ENCODE measurements around the gene MEPCE.
"Not testable (repeated sequence)": the region's sequence is repeated elsewhere in the genome, so short reads cannot be mapped to it uniquely, and the experiment has no call there.

The MEPCE gene, protein sequence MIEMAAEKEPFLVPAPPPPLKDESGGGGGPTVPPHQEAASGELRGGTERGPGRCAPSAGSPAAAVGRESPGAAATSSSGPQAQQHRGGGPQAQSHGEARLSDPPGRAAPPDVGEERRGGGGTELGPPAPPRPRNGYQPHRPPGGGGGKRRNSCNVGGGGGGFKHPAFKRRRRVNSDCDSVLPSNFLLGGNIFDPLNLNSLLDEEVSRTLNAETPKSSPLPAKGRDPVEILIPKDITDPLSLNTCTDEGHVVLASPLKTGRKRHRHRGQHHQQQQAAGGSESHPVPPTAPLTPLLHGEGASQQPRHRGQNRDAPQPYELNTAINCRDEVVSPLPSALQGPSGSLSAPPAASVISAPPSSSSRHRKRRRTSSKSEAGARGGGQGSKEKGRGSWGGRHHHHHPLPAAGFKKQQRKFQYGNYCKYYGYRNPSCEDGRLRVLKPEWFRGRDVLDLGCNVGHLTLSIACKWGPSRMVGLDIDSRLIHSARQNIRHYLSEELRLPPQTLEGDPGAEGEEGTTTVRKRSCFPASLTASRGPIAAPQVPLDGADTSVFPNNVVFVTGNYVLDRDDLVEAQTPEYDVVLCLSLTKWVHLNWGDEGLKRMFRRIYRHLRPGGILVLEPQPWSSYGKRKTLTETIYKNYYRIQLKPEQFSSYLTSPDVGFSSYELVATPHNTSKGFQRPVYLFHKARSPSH

DNA sequence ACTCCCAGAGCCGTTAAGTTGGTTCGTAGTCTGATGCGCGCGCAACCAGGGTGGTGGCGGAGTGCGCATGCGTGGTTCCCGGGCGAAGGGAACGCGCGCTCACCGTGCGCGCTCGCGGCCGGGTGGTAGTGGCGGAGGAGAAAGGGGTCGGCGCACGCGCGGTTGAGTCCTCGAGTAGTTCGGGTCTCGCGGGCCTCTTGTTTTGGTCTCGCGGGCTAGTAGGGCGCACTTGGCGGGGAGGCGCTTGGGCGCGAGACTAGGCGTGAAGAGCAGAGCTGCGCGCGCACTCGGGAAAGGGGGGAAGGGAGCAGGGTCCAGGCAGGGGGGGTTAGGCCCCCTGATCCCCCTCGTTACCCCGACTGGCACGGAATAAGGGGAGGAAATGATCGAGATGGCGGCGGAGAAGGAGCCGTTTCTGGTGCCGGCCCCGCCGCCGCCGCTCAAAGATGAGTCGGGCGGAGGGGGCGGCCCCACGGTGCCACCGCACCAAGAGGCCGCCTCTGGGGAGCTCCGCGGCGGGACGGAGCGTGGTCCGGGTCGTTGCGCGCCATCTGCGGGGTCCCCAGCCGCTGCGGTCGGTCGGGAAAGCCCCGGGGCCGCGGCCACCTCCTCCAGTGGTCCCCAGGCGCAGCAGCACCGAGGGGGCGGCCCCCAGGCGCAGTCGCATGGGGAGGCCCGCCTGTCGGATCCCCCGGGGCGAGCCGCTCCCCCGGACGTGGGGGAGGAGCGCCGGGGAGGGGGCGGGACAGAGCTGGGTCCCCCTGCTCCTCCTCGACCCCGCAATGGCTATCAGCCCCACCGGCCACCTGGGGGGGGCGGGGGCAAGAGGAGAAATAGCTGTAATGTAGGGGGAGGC lies at the start of gene MEPCE:
MEPCE (plus strand) TSS at position 195 of the 856 bp plus-strand sequence; CDS start at position 383, 188 bp downstream.
- DNase-seq, result peak; percentile 98

DNA sequence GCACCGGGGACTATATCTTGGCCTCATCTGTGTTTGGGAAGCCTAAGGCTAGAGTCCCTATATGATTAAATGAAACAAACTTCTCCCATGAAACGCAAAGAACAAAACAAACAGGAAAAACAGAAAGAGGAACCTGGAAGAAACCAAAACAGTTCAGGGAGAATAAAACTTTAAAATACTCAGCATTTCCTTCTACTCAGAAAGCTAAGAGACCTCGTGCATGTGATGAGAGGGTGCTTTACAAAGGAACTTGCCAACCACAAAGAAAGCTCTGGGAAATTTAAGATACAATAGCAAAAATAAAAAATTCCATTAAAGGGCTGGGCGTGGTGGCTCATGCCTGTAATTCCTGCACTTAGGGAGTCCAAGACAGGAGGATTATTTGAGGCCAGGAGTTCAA lies 49.4 kb upstream of the MEPCE start:
- DNase-seq, result no peak

DNA sequence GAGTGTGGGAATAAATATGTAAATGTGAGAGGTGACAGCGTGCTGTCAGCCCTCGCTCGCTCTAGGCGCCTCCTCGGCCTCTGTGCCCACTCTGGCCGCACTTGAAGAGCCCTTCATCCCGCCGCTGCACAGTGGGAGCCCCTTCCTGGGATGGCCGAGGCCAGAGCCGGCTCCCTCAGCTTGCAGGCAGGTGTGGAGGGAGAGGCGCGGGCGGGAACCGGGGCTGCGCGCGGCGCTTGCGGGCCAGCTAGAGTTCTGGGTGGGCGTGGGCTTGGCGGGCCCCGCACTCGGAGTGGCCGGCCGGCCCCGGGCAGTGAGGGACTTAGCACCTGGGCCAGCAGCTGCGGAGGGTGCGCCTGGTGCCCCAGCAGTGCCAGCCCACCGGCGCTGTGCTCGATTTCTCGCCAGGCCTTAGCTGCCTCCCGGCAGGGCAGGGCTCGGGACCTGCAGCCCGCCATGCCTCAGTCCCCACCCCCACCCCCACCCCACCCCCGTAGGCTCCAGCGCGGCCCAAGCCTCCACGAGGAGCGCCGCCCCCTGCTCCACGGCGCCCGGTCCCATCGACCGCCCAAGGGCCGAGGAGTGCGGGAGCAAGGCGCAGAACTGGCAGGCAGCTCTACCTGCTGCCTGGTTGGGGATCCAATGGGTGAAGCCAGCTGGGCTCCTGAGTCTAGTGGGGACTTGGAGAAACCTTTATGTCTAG lies 47.9 kb upstream of the MEPCE start:
- DNase-seq, result not testable (repeated sequence)

DNA sequence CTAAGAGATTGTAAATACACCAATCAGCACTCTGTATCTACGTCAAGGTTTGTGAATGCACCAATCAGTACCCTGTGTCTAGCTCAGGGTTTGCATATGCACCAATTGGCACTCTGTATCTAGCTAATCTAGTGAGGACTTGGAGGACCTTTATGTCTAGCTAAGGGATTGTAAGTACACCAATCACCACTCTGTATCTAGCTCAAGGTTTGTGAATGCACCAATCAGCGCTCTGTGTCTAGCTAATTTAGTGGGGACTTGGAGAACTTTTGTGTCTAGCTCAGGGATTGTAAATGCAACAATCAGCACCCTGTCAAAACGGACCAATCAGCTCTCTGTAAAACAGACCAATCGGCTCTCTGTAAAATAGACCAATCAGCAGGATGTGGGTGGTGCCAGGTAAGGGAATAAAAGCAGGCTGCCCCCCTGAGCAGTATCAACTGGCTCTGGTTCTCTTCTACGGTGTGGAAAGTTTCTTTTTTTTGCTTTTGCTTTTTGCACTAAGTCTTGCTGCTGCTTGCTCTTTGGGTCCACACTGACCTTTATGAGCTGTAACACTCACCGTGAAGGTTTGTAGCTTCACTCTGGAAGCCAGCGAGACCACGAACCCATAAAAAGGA lies 47.3 kb upstream of the MEPCE start:
- not testable (repeated sequence) for DNase-seq

DNA sequence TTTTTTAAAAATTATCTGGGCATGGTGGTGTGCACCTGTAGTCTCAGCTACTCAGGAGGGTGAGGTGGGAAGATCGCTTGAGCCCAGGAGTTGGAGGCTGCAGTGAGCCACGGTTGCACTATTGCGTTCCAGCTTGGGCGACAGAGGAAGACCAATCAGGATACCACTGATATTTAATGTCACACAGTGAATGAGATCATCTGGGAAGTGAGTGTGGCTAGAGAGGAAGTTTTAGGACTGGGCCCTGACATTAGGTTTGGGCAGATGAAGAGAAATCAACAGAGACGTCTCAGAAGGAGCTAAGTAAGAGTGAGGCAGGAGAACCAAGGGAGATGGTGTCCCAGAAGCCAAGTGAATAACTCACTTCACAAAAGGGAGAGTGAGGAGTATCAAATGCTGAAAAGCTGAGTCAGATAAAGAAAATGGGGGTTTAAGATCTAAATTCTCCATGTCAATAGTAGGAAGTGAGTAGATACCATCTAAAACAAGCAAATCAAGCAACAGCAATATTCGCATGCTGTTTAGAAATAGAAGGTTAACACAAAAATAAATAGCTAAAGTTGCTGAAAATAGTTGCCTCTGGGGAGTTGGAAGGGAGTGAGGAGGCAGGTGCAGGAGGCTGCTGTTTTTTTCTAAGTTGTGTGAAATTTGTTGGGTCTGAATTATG lies 44.9 kb upstream of the MEPCE start:
- no peak for DNase-seq

DNA sequence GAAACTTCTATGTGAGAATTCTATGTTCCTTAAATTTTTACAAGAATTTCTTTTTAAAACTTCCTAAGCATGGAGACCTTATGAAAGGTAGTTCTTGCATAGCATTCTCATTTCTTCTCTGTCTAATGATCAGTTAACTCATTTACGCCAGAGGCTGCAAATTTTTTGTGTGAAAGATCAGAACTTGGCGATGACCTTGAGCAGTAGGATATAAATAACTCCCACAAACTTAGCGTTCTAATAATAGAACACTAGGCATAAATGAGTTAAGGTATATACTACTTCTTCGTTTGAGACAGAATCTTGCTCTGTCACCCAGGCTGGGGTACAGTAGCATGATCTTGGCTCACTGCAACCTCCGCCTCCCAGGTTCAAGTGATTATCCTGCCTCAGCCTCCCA lies 42.7 kb upstream of the MEPCE start:
- DNase-seq, result no peak

DNA sequence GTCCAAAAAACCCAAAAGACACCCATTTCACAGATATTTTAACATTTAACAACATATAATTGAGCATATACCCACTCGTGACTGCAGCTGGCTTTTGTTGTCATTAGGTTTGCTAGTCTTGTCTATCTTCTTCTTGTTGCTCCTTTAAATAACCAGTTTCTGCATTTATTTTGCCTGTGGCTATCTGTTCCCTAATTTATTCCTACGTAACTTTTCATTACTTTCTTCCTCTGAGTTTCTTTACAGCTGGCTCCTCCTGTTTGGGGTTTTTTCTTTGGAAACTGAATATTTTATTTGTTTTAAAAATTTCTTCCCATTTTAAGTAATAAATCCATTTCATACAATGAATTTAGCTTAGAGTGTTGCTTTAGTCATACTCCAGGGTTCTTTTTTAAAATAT lies 41.9 kb upstream of the MEPCE start:
- DNase-seq, result no peak

DNA sequence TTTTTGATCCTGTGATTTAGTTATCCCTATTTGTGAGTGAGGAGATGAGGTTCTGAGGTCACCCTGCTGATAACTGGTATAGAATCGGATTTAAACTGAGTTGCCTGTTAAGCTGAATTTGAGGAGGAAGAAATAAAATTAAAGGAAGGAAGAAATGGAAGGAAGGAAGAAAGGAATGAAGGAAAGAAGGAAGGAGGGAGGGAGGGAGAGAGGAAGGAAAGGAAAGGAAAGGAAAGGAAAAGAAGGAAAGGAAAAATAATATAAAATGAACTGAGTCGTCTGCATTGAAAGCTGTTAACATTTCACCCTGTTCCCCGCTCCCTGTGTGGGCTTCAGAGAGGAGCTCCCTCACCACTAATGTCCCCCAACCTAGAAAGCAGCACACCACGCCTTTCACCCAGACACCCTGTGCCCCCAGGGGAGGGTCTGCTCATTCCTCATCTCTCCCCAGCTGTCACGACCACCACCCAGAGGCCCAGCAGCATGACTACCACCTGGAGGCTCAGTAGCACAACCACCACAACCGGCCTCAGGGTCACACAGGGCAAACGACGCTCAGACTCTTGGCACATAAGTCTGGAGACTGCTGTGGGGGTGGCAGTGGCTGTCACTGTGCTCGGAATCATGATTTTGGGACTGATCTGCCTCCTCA lies 40.1 kb upstream of the MEPCE start:
- peak; percentile 52 for DNase-seq

DNA sequence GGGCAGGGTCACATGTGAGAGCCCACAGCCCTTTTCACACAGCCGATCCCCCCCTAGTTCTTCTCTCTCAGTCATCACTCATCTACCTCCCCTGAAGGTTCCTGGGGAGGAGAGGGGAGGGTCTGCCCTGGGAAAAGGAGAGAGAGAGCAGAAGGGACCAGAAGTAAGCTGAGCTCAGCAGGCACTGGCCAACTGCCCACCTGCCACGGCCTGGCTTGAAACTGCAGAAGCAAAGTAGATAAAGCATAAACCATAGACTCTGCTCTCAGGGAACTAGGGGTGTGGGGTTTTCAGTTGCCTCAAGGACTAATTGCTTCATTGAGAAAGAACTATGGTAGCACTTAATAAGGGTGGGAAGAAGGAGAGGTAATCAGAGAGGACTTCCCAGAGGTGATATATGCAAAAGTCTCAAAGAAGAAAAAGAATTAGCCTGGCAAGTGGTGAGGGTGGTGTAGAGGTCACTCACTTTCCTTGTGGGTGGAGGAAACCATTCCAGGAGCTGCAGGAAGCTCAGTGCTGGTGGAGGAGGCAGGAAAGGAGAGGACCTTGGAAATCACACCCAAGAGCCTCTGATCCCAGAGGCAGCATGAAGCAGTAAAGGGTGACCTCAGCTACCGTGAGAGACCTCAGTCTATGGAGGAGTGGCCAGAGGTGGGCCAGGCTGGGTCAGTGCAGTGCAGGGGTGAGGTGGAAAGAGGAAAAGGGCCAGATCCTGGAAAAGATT lies 39.2 kb upstream of the MEPCE start:
- no peak for DNase-seq

DNA sequence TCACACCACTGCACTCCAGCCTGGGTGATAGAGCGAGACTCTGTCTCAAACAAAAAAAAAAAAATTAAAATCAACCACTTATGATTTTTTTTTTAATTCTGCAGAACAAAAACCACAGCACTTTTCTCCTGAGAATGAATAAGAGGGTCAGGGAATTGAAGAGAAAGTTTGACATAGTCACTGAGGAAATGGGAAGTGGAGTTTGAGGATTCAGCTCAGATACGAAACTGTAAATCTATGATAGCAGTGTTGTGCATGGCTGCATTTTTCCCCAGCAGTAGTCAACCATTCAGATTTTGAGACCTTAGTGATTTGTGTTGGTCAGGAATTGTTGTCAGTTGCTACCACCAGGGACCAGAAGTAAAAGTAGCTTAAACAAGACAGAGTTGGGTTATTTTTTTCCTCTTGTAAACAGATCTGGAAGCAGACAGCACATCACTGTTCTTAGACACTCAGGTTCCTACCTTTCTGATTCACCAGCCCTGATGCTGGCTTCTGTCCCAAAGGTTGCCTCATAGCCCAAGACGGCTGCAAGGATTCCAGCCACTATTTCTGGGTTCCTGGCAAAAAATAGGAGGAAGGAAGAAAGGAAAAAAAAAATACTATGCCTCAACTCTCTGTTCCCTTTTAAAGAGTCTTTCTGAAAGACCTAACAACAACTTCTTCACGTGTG lies 36.3 kb upstream of the MEPCE start:
- DNase-seq, result no peak

DNA sequence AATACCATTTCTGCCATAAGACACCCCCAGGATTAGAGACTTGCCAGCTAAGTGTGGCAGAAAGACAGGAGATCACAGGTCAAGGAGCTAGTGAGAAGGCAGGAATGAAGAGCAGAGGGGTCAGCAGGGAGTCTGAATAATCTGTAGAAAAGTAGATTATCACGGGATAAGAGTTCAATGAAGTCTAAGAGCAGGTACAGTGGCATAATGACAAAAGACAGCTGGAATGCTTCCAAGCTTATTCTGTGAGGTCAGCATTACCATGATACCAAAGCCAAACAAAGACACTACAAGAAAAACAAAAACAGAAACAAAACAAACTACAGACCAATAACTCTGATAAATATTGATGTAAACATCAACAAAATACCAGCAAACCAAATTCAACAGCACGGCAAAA lies 35.6 kb upstream of the MEPCE start:
- DNase-seq, result no peak

DNA sequence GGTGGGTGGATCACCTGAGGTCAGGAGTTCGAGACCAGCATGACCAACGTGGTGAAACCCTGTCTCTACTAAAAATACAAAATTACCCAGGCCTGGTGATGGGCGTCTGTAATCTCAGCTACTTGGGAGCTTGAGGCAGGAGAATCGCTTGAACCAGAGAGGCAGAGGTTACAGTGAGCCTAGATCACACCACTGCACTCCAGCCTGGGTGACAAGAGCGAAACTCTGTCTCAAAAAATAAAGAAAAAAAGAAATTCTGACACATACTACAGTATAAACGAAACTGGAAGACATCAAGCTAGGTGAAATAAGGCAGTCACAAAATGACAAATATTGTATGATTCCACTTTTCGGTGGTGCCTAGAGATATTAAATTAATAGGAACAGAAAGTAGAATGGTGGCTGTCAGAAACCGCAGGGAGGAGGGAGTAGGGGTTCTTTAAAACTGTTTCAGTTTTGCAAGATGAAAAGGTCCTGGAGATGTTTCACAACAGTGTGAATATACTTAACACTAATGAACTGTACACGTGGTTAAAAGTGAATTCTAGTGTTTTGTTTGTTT lies 33.1 kb upstream of the MEPCE start:
- DNase-seq, result no peak

DNA sequence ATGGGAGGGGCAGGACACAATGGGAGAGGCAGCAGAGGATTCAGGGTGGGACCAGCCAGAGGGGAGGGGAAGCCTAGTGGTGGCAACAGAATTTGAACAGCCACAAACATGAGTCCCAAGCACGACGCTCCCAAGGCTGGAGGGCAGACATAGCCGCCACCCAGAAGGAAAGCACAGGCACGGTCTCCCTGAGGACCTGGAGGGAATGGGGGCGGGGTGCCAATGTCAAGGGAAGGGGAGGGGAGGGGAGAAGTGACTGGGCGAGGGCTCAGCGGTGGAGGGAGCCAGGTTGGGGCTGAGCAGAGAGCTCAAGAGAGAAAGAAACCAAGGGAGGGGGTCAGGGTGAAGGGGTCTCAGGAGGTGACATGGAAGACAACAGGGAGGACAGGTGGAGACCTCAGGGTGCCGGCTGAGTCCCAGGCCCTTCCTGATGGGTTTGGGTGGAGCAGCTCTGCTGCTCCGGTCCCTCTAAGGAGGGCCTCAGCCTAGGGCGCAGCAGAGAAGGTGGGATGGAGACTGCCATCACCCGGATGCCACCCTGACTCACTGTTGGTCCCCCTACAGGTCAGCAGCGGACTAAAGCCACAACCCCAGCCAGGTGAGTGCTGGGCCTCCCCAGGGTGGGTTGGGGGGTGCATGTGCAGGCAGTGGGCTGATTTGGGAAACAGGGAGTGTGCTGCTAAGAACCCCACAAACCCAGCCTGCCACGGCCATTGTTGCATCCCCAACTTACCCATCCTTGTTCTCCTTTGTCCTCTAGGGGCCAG lies 32.1 kb upstream of the MEPCE start:
- DNase-seq, result no peak

DNA sequence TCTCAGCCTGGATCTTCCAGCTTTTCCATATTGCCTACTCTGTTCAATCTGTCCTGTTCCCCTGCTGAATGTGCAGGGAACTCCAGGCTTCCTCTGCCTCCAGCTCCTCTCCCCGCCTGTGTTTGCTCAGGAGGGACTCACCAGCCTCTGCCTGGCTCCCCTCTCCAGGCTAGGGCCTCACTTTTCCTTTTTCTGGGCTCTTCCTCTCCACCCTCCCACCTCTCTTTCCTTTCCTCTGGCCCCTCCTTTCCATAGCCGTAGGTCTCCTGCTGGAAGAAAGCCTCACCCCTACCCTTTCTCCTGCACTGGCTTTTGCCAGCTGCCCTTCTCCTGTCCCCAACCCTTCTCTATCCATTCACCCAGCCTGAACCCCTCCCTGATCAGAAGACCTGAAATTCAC lies 31.4 kb upstream of the MEPCE start:
- no peak for DNase-seq

DNA sequence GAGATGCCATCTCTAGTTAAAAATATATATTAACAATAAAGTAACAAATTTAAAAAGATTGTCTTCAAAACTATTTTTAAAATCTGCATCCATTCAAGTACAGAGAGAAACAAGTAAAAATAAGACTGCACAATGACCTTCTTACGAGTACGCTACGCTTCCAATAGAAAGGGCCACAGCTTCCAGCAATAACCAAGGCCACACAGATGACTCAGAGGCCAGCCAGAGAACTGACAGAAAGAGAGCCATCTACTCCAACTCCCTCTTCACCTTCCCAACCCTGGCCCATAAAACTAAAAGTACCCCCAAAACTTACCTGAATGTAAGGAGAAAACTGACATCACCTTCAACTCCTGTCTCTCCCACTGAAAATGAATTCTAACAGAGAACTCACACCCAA lies 29.6 kb upstream of the MEPCE start:
- no peak for DNase-seq

DNA sequence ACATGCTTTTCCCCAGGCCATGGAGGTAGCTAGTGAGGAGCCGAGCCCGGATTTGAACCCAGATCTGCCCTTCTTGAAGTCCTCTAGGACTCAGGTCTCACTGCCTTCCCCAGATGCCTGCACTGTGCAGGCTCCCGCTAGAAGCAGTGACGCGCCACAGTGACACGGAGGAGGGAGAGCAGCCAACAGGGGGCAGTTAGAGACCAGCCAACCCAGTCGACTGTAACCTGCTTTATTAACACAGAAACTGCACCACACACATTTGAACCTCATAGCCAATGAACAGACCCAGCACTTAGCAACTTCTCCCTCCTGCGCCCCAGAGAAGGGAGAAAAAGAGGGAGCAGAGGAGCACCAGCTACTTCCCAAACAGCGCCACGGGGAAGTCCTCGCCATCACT lies 29.0 kb upstream of the MEPCE start:
- peak; percentile 85 for DNase-seq

DNA sequence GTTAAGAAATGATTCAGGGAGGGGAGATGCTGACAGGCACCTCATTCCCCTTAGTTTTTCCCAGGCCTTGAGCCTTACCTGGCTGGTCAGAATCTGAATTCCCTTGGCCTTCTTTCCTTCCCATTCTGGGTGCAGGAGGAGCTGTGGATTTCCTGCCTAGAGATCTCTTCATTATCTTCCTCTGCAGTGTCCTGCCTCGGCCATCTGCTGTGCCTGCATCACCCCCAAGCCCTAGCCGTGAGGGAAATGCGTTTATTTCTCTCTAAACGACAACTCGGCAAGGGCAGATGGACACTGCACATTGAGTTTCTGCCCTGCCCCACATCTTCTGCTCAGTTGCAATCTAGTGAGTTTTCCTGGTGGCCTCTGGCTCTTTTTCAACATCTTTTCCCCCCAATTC lies 27.8 kb upstream of the MEPCE start:
- DNase-seq, result no peak

DNA sequence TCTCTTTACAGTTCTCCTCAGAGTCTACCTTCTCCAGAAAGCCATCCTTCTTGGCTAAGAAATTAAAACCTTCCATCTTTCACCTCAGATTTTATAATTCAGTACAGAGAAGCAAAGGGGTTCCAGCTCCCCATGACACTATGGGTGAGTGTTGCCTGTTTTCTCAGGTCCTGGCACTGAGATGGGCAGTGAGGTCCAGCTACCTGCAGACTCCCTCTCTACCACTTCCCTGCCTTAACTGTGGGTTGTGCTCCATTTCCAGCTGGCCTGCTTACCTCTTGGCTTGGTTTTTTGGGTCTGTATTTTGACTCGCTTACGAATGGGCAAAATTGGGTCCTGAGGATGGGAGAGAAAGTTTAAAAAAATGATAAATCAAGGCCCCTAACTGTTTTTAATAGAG lies 27.4 kb upstream of the MEPCE start:
- DNase-seq, result no peak

DNA sequence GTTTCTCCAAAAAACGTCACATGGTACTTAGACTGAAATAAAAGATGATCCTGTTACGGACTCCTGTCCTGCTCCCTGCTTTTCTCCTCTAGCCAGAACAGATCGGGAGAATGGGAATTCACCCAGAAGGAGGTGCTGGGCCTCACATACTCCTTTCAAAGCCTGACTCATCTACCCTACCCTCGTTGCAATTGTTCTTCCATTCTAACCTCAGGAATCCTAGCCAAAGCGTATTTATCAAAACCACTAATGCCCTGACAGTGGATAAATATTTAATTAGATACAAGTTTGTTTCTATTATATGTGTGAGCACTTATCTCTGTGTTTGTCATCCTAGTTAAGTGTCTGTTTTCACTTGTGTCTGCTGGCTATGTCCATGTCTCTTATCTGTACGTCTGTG lies 22.9 kb upstream of the MEPCE start:
- DNase-seq, result no peak
